Keratinocyte (primary cell): ENCODE results near the gene FER1L5. TPM values are rescaled to one million over a fixed set of nuclear protein-coding genes. Genes with fewer than 3 reads are reported as not detected.

Experiments used
- DNase-seq: peaks from one replicate; pipeline ENCODE4 v3.0.0-alpha.2; 2011; ENCODE audit warnings: low read depth, missing footprints, low spot score
- FAIRE-seq: peaks from 2 replicates; lab custom pipeline; 2011; peaks lifted over from hg19 to GRCh38; lab: Jason Lieb, UNC
- H2AFZ ChIP-seq: 2 replicates; pipeline ENCODE4 v1.6.0; 2012; ENCODE audit warnings: low read length, control low read depth, inconsistent platforms; ENCODE audit not compliant: control insufficient read depth
- H3K27ac ChIP-seq: 2 replicates; pipeline ENCODE4 v1.5.1; 2011; ENCODE audit warnings: low read length; ENCODE audit not compliant: control insufficient read depth, insufficient read depth
- H3K27me3 ChIP-seq: 3 replicates; pipeline ENCODE4 v1.6.0; 2011; ENCODE audit warnings: low read length; ENCODE audit not compliant: control insufficient read depth, insufficient read depth; ENCODE audit errors: extremely low read depth
- H3K36me3 ChIP-seq, 2 experiments: 2 replicates in 1 of 2; 3 replicates in 1 of 2; pipeline ENCODE4 v1.5.1; 2011; ENCODE audit warnings: low read length in 2 of 2, mild to moderate bottlenecking in 1 of 2; ENCODE audit not compliant: control insufficient read depth in 2 of 2, insufficient read depth in 2 of 2; ENCODE audit errors: extremely low read depth in 1 of 2
- H3K4me1 ChIP-seq: 3 replicates; pipeline ENCODE4 v1.5.1; 2011; ENCODE audit warnings: low read length; ENCODE audit not compliant: control insufficient read depth, insufficient read depth; ENCODE audit errors: extremely low read depth
- H3K4me2 ChIP-seq: 3 replicates; pipeline ENCODE4 v1.6.0; 2011; ENCODE audit warnings: low read depth, low read length; ENCODE audit not compliant: control insufficient read depth, insufficient read depth; ENCODE audit errors: extremely low read depth
- H3K4me3 ChIP-seq, 3 experiments: fragments of 200-600 bp in 1 of 3; sonication (generic) in 1 of 3; 2 replicates in 2 of 3; 3 replicates in 1 of 3; pipeline ENCODE4 v1.5.1; 2011 to 2016; ENCODE audit warnings: low read length in 3 of 3, mild to moderate bottlenecking in 3 of 3, control low read depth in 2 of 3, inconsistent platforms in 1 of 3, low read depth in 1 of 3, mixed read lengths in 1 of 3, mixed run types in 1 of 3, moderate library complexity in 1 of 3; ENCODE audit not compliant: control insufficient read depth in 2 of 3, insufficient read depth in 2 of 3; ENCODE audit errors: extremely low read depth in 1 of 3
- H3K79me2 ChIP-seq: 2 replicates; pipeline ENCODE4 v1.6.0; 2012; ENCODE audit warnings: low read length; ENCODE audit not compliant: control insufficient read depth, insufficient read depth
- H3K9ac ChIP-seq: 3 replicates; pipeline ENCODE4 v1.6.0; 2011; ENCODE audit warnings: low read length; ENCODE audit not compliant: control insufficient read depth, insufficient read depth; ENCODE audit errors: extremely low read depth
- H3K9me1 ChIP-seq: 3 replicates; pipeline ENCODE4 v1.6.0; 2011; ENCODE audit warnings: low read length; ENCODE audit not compliant: control insufficient read depth, insufficient read depth; ENCODE audit errors: extremely low read depth
- H3K9me3 ChIP-seq: 2 replicates; pipeline ENCODE4 v1.5.1; 2012; ENCODE audit warnings: low read depth, low read length; ENCODE audit not compliant: control insufficient read depth
- H4K20me1 ChIP-seq: 3 replicates; pipeline ENCODE4 v1.6.0; 2011; ENCODE audit warnings: low read length; ENCODE audit not compliant: control insufficient read depth, insufficient read depth; ENCODE audit errors: extremely low read depth
- CTCF ChIP-seq, 3 experiments: IDR thresholded peaks in 1 of 3; conservative IDR thresholded peaks in 1 of 3; optimal IDR thresholded peaks in 1 of 3; 2 replicates in 2 of 3; 3 replicates in 1 of 3; pipeline versions ENCODE3 to v1.5.1; 2011; ENCODE audit warnings: low read length in 3 of 3, mild to moderate bottlenecking in 3 of 3, moderate library complexity in 2 of 3, control low read depth in 1 of 3, inconsistent platforms in 1 of 3; ENCODE audit not compliant: insufficient read depth in 2 of 3; ENCODE audit errors: extremely low read depth in 1 of 3
- EZH2 ChIP-seq: IDR thresholded peaks from one replicate; pipeline ENCODE4 v1.6.1; 2012; ENCODE audit warnings: inconsistent platforms, mild to moderate bottlenecking, low read length, moderate library complexity
- dilution Hi-C: fragments of 300-500 bp; cut with MboI; formaldehyde crosslinking; loops from one replicate; pipeline ENCODE4 v1.7.0; 2020; ENCODE audit warnings: low sequenced_read_pairs; ENCODE audit not compliant: extremely low pct_ligation_motif_present
- polyA plus RNA-seq, 5 experiments: library from polyadenylated mRNA; depleted of rRNA in 3 of 5; stranded (reverse) in 3 of 5; stranded (forward) in 1 of 5; unstranded in 1 of 5; fragments of >200 nt; gene quantifications; 1 replicate in 1 of 5; 2 replicates in 3 of 5; 3 replicates in 1 of 5; pipeline versions ENCODE4 v1.2.1 to v1.2.3, GENCODE V29; 2011 to 2012; ENCODE audit warnings: missing spikeins in 2 of 5, low read depth in 1 of 5, low replicate concordance in 1 of 5

FER1L5 gene
- polyA plus RNA-seq, 1 donor (not counting 4 experiments of a cell fraction or from before 2014, with no cell fraction given) = 0.01 TPM

- no peaks in the 10 kb centered on the region for H3K9me1 ChIP-seq
- H3K27me3 ChIP-seq = no peaks in the 10 kb centered on the region
- no peaks in the 10 kb centered on the region for H4K20me1 ChIP-seq
- H3K4me1 ChIP-seq = peaks cover 14% of the 10 kb centered on the region
- no peak overlapping the region for H3K4me2 ChIP-seq
- FAIRE-seq (no peak), DNase-seq (no peak)
- TF ChIP-seq CTCF (optimal IDR thresholded peaks at IDR 0.05 in 1 of 3, IDR thresholded peaks at IDR 0.05 in 1 of 3, conservative IDR thresholded peaks at IDR 0.05 in 1 of 3; ENCODE audit: extremely low read depth in 1 of 3, insufficient read depth in 2 of 3, low read length in 3 of 3) (no peak), EZH2 (no peak)
- dilution Hi-C loops = no loop called here
- no peak overlapping the region for H3K27ac ChIP-seq
- no peak overlapping the region for H3K9ac ChIP-seq
- peaks cover 6% of the 10 kb centered on the region for H3K79me2 ChIP-seq
- H3K36me3 ChIP-seq = peaks cover 7 to 23% of the 10 kb centered on the region in 2 experiments
- no peaks in the 10 kb centered on the region for H3K9me3 ChIP-seq
- H3K4me3 ChIP-seq = no peak overlapping the region
- H2AFZ ChIP-seq = no peak overlapping the region
These were observed 16.0 kb upstream of the FER1L5 start for GRCh38 chr2:96626553-96626942.

- DNase-seq (no peak), FAIRE-seq (no peak)
- H3K4me2 ChIP-seq = no peak overlapping the region
These were observed 10.6 kb upstream of the FER1L5 start for GRCh38 chr2:96631804-96632435.

More at GRCh38 chr2:96631804-96632435, 10.6 kb upstream of the FER1L5 start:
- no peak overlapping the region for H3K4me3 ChIP-seq
- peaks cover 29% of the 10 kb centered on the region for H3K79me2 ChIP-seq
- H2AFZ ChIP-seq = no peak overlapping the region
- H3K36me3 ChIP-seq = peaks cover 15 to 23% of the 10 kb centered on the region in 2 experiments
- H3K9me1 ChIP-seq = peaks cover 2% of the 10 kb centered on the region
- peaks cover 12% of the 10 kb centered on the region for H3K4me1 ChIP-seq
- TF ChIP-seq EZH2 (no peak), CTCF (optimal IDR thresholded peaks at IDR 0.05 in 1 of 3, IDR thresholded peaks at IDR 0.05 in 1 of 3, conservative IDR thresholded peaks at IDR 0.05 in 1 of 3; ENCODE audit: extremely low read depth in 1 of 3, insufficient read depth in 2 of 3, low read length in 3 of 3) (no peak)
- H3K27ac ChIP-seq = no peak overlapping the region
- no peaks in the 10 kb centered on the region for H3K9me3 ChIP-seq
- dilution Hi-C loops = no loop called here
- no peak overlapping the region for H3K9ac ChIP-seq
- no peaks in the 10 kb centered on the region for H4K20me1 ChIP-seq
- H3K27me3 ChIP-seq = no peaks in the 10 kb centered on the region
